Stimulated activated CD8-positive, alpha-beta memory T cell treated with anti-CD3 and anti-CD28 coated beads, Interleukin-15, amount 100 ng/mL, for 4 hours (primary cell): ENCODE measurements around the gene PCF11.
"Not testable (repeated sequence)": the region's sequence is repeated elsewhere in the genome, so short reads cannot be mapped to it uniquely, and the experiment has no call there.

Experiments used
- DNase-seq, 2 donors: peaks; one replicate each; pipeline ENCODE4 v3.0.0-alpha.2; 2020; ENCODE audit warnings: low read depth in 2 of 2

The PCF11 gene, protein sequence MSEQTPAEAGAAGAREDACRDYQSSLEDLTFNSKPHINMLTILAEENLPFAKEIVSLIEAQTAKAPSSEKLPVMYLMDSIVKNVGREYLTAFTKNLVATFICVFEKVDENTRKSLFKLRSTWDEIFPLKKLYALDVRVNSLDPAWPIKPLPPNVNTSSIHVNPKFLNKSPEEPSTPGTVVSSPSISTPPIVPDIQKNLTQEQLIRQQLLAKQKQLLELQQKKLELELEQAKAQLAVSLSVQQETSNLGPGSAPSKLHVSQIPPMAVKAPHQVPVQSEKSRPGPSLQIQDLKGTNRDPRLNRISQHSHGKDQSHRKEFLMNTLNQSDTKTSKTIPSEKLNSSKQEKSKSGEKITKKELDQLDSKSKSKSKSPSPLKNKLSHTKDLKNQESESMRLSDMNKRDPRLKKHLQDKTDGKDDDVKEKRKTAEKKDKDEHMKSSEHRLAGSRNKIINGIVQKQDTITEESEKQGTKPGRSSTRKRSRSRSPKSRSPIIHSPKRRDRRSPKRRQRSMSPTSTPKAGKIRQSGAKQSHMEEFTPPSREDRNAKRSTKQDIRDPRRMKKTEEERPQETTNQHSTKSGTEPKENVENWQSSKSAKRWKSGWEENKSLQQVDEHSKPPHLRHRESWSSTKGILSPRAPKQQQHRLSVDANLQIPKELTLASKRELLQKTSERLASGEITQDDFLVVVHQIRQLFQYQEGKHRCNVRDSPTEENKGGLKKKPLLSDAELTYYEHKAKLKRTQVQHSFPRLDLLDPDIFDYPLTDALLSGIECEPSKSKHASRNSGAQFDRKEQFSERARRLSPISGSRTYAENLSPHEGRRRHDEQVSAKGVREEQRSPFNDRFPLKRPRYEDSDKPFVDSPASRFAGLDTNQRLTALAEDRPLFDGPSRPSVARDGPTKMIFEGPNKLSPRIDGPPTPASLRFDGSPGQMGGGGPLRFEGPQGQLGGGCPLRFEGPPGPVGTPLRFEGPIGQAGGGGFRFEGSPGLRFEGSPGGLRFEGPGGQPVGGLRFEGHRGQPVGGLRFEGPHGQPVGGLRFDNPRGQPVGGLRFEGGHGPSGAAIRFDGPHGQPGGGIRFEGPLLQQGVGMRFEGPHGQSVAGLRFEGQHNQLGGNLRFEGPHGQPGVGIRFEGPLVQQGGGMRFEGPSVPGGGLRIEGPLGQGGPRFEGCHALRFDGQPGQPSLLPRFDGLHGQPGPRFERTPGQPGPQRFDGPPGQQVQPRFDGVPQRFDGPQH (N-terminal part only)

DNA sequence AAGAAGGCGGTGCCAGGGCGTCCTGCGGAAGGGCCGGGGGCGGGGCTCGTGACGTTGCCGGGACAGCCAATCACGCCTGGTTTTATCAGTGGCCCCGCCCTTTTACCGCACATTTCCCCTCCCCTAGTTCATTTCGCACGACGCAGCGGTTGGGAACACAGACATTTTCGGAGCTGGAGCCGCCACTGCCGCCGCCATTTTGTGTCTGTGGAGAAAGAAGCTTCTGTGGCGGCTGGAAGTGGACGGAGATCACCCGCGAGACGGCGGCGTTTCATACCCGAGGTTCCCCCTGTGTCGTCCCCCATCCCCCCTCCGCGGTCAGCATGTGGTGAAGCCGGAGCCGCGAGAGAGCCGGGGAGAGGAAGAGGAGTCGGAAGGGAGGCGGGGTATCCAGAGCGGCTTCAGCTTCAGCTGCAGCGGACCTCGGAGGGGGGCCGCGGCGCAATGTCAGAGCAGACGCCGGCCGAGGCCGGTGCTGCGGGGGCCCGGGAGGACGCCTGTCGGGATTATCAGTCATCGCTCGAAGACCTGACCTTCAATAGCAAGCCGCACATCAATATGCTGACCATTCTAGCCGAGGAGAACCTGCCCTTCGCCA is at the start of gene PCF11:
Gene PCF11, plus strand, starts transcription at position 136 of the 598 bp plus-strand sequence. Its CDS starts 309 bp downstream, at position 445.
- DNase-seq: no peak

DNA sequence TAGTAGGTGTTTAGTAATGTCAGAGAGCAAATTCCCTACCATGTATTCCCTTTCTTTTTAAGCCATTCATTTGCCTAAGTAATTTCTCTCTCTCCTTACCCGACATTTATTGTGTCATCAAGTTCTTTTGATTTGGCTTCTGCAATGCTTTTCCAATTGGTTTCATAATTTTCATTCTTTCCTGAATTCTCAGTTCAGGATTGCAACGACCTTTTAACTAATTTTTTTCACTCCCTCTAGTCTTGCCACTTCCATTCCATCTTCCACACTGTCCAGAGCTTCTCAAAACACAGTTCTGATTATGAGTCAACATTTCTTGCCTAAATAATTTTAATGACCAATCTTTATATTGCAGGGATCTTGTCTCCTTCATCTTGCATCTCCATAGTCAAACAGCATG is 44.0 kb upstream of the PCF11 start:
- DNase-seq: no peak

DNA sequence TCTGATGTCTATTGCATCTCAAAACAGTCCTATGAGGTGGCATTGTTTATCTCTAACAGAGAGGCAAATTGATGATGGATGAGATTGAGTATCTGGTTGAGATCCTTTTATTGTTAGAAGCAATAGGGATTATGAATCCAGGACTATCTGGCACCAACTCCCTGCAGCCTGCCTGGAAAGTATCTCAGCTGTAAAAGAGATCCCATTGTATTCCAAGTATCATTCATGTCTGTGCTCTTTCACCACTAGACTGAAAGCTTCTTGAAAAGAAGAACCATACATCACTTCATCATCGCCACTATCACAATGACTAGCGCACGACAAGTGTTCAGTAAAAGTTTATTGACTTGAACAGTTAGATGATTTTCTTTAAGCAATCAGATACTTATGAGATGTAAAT is 41.9 kb upstream of the PCF11 start:
- no peak for DNase-seq

DNA sequence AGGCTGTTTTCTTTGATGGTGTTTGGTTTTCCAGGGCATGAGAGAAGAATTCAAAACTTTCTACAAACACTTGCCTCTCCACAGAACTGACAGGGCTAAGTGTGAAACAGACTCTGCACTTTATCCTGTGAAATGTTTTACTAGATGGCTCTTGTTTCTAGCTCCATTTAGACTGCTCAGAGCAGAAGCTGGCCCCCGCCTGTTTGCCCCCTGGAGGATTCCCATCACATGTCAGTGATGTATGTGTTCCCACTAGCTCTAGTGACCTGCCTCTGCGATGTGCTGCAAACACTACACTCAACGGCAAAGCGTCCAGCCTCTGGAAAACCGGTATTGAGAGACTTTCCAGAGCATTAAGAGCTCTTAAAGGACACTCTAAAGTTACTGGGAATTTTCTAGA is 41.4 kb upstream of the PCF11 start:
- no peak for DNase-seq

DNA sequence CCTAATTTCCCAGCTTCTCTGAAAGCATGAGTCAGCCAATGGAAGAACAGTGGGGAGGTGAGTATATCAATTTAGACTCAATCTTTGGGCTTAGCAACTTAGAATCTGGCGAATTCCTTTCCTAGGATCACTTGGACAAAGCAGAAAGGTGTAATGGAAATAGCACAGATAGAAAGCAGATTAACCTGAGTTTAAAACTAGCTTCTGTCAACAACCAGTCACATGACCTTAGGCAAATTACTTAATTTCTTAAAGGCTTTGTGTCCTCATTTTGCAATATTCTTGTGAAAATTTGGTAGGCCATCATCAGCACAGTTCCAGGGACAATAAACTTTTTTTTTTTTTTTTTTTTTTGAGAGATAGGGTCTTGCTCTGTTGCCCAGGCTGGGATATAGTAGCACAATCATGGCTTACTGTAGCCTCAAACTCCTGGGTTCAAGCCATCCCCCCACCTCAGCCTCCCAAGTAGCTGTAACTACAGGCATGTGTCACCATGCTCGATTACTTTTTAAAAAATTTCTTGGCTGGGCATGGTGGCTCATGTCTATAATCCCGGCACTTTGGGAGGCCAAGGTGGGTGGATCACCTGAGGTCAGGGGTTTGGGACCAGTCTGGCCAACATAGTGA is 40.8 kb upstream of the PCF11 start:
- no peak for DNase-seq

DNA sequence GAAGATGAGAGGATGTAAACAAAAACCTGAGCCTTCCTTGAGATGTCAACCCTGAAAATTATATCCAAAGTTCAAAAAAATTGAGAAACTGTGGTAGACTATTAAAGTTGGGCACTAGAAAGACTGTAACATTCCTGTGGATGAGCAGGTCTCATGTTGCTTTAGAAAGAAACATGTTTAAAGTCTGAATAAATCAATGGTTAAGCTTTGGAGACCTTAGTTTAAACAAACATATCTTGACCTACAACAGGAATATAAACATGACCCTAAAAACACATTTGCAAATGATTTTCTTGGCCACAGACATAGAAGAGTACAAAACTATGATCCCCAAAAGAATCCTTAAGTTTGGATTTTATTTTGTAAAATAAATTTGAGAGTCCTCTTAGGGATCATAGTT is 38.1 kb upstream of the PCF11 start:
- no peak for DNase-seq

DNA sequence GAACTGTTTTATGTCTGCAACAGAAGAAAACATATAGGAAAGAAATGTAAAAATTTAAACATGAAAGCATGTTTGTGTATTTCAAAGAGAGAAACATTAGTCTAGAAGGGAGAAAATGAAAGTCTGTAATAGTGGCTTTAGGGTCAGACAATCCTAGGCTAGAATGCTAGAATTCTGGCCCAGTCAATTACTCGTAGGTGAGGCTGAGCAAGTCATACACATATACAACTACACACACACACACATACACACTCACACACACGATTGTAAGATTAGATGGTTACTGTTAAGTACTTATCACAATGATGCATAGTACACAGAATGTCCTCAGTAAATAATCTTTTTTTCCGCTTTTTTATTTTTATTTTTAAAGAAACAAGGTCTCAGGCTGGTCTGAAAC is 37.7 kb upstream of the PCF11 start:
- no peak for DNase-seq

DNA sequence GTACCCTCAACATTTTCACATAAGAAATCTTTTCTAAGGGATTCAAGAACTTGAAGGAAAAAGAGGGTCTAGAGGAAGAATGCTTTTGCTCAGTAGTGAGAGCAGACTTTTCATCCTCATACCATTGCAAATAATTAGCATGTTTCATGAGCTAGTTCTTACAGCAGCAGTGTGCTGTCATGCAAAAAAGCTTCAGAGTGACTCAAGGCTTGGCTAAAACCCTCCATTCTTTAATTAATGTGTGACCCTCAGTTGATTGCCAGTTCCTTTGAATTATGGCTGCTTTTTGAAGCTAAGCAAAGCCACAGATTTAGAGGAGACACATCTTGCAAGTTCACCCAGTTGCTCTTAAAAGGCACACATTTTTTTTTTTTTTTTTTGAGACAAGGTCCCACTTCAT is 36.6 kb upstream of the PCF11 start:
- no peak for DNase-seq

DNA sequence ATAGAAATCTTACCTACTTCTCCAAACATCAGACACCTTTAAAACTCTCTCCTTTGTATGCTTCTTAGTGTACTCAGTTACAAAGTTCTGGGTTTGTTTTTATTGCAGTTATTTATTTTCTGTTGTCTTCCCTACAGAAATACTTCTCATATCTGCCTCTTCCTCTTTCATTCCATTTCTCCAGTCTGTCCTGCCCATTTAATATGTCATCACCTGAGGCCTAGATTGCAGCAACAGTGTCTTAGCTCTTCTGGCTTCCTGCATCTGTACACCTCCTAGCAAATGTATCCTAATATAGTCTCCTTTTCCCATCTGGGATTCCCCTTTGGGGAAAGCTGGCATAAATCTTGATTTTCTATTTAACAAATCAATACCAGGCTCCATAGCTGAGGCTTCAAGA is 34.9 kb upstream of the PCF11 start:
- no peak for DNase-seq

DNA sequence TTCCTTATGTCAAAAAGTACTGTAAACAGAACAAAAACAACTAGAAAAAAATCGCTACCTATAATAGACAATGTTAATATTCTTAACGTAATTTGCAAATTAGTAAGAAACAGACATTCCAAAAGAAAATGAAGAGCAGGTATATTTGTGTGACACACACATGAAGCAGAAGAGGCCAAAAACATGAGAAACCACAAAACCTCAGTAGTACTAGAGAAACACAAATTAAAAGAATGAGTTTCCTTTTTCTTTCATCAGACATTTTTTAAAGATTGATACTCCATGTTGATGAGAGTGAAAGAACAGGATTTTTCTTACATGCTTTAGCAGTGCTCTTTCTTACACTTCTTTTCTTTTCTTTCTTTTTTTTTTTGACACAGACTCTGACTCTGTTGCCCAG is 34.2 kb upstream of the PCF11 start:
- DNase-seq: no peak

DNA sequence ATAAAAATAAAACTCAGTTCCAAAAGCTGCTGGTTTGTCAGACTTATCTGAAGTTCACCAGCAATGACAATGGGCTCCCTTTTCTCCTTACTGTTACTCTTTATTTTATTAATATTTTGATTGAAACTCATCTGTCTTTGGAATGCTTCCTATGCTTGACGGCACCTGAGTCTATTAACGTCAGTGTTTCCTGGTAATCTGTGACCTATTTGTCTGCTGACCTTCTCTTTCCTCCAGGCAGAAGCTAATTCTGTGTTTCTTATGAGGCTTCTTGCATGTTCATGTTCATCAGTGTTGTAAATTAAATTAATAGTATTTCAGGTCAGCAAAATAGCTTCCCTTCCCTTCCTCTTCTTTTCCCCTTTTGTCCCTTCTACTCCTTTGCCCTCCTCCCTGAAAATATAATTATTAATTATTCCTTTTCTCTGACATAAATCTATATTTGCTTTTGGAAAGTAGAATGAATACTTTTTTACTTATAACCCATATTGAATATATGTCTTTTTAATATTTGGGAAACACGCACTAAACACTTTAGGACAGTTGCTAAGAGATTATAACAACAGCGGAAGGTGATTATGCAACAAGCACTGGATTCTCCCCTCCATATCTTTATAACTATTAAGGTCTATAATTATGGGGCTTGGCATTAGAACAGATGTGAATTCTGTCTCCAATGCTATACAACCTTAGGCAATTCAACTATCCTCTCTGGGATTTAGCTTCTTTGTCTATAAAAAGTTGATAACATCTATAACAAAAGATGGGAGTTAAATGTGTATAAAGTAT is 32.1 kb upstream of the PCF11 start:
- no peak for DNase-seq

DNA sequence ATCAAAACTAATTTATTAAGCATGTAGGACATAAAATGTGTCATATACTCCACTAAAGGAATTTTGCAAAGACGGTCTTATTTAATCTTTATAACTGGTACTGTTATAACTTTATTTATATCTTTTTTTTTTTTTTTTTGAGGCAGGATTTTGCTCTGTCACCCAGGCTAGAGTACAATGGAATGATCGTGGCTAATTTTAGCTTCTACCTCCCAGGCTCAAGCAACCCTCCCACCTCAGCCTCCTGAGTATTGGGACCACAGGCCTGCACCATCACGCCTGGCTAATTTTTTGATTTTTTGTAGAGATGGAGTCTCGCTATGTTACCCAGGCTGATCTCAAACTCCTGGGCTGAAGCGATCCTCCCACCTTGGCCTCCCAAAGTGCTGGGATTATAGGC is 31.4 kb upstream of the PCF11 start:
- DNase-seq: no peak

DNA sequence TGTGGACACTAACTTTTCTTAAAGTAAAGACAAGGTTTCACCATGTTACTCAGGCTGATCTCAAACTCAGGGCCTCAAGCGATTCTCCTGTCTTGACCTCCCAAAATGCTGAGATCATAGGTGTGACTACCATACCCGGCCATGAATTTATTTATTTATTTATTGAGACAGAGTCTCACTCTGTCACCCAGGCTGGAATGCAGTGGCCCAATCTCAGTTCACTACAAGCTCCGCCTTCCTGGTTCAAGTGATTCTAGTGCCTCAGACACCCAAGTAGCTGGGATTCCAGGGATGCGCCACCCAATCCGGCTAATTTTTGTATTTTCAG is 29.7 kb upstream of the PCF11 start:
- no peak for DNase-seq

DNA sequence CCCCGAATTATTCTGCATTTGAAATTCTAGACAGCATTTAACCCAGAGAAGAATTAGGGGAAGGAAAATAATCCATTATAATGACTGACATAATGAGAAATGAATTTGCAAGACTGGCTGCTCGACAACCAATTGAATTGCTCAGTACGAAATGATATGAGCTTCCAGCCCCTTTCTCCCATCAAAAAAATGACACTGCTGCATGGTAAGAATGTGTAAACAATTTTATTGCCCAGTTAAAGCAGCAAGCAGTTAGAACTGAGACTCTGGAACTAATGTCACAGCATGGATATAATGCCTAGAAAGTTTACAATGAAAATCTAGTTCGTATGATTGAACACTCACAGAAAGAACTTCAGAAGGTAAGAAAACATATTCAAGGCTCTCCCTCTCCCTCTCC is 24.7 kb upstream of the PCF11 start:
- DNase-seq: no peak

DNA sequence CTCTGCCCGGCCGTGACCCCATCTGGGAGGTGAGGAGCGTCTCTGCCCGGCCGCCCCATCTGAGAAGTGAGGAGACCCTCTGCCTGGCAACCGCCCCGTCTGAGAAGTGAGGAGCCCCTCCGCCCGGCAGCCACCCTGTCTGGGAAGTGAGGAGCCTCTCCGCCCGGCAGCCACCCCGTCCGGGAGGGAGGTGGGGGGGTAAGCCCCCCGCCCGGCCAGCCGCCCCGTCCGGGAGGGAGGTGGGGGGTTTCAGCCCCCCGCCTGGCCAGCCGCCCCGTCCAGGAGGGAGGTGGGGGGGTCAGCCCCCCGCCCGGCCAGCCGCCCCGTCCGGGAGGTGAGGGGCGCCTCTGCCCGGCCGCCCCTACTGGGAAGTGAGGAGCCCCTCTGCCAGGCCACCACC is 23.7 kb upstream of the PCF11 start:
- DNase-seq: not testable (repeated sequence)

DNA sequence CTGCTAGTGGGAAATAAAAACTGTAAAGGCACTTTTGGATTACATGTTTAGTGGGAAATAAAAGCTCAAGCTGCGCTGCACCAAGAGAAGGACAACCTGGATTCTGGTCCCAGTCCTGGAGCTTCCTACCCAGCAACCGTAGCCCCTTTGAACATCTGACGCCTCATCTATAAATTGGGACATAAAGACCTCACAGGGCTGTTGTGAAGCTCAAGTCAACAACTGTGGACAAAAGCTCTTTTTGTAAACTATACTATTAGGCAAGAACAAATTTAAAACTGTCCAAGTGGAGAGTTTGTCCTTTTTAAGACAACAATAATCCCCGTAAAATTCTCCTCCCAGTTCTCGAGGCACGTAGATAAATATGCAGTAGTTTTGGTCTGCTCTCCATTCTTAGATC is 17.6 kb upstream of the PCF11 start:
- no peak for DNase-seq

DNA sequence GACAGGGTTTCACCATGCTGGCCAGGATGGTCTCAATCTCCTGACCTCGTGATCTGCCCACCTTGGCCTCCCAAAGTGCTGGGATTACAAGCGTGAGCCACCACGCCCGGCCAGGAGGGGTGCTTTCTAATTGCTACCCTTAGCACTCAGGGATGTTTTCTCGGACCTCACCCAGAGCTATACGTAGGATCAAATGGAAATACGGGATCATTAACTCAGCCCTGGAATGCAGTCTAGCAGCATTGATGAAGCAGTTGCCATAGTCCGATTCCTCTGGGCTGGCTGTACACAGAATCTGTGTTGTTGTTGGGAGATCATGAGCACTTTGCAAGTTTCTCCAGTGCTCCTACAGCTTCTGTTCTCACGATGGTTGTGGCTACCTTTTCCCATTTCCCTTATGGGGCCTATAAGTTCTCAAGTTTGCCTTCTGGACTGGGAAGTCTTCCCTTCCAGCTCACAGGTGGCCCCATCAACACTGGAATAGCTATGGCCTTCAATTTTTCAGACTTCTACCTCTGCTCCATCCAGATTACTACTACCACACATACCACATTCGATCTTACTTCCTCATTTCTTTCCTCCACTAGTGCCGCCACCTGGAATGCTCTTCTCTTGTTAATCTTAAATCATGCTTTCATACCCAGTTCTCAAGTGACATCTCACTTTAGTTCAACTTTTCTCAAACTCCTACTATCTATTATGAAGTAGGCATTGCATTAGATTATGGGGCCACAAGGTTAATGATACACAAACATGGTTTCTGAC is 16.1 kb upstream of the PCF11 start:
- no peak for DNase-seq

DNA sequence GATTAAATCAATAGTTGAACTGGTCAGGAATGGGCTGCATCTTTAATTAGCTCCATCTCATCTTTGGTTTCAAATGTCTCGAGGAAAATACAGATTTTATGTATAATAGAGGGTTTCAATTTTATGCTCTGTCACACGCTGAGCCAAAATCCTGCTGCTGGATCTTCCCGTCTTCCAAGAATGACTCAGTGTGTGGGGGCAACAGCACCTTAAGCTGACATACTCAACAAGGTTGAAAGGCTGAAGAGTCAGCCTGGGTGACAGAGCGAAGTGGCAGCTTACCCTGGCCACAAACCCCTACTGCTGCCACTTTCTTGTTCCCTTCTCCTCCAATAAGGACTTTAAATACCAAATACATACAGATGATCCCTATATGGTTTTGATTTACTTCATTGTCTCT is 9.0 kb upstream of the PCF11 start:
- no peak for DNase-seq

DNA sequence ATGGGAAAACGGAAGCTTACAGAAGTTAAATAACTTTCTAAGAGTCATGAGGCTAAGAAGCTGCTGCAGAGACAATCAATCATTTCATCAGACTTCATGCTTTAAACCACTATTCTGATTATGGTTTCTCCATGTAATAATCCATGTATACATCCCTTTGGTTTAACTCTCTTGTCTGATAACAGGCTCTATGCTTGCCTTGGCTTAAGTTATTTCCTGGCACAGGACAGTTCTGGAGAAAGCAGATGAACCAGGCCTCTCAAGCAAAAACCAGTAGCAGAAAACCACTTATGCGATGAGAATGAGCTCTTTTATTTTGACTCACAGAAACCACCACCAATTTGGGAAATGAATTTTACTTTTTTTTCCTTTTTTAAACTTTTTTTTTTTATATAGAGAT is 6.5 kb upstream of the PCF11 start:
- DNase-seq: no peak
